ENCODE results near the gene DNAH2. TPM values are rescaled to one million over a fixed set of nuclear protein-coding genes. Genes with fewer than 3 reads are reported as not detected.
A peak's percentile ranks its signal among the peaks of the same experiment; 100 is the strongest.

Gene DNAH2
- total and polyA plus RNA-seq, 9 of the 15 experiments (the other 6 are each of a cell fraction or from before 2014, with no cell fraction given), result 0.03 TPM; not detected in 8

- TF ChIP-seq FOXP1 (CRISPR knock-in tag; IDR thresholded peaks at IDR 0.05) (no peak; the same call in 1 of the 2 replicates), STAG1 (CRISPR knock-in tag; IDR thresholded peaks at IDR 0.05; ENCODE audit: borderline replicate concordance) (no peak), CREB3L1 (IDR thresholded peaks at IDR 0.05; ENCODE audit: borderline replicate concordance, low read depth) (peak; percentile 97), CBX2 (IDR thresholded peaks at IDR 0.05; ENCODE audit: insufficient read depth, low read length, poor library complexity, severe bottlenecking) (no peak), GATAD2B (IDR thresholded peaks at IDR 0.05; ENCODE audit: borderline replicate concordance) (no peak), CBFB (CRISPR knock-in tag; IDR thresholded peaks at IDR 0.05) (no peak), IRF1 (CRISPR knock-in tag; IDR thresholded peaks at IDR 0.05; ENCODE audit: borderline replicate concordance) (no peak), TSC22D4 (tag; IDR thresholded peaks at IDR 0.05) (no peak), ZNF444 (CRISPR knock-in tag; IDR thresholded peaks at IDR 0.05) (no peak), TCF3 (CRISPR knock-in tag; IDR thresholded peaks at IDR 0.05) (no peak), DIDO1 (tag; IDR thresholded peaks at IDR 0.05; ENCODE audit: low read depth) (no peak), SRSF3 (IDR thresholded peaks at IDR 0.05; ENCODE audit: insufficient read depth, low read length) (no peak), CTBP1 (IDR thresholded peaks at IDR 0.05; ENCODE audit: borderline replicate concordance) (peak; percentile 95), ZNF232 (CRISPR knock-in tag; IDR thresholded peaks at IDR 0.05) (no peak), LCOR (CRISPR knock-in tag; IDR thresholded peaks at IDR 0.05) (peak; percentile 75; the same call in 1 of the 2 replicates), BCOR (IDR thresholded peaks at IDR 0.05) (no peak)
- TF ChIP-seq, protein P1, sequence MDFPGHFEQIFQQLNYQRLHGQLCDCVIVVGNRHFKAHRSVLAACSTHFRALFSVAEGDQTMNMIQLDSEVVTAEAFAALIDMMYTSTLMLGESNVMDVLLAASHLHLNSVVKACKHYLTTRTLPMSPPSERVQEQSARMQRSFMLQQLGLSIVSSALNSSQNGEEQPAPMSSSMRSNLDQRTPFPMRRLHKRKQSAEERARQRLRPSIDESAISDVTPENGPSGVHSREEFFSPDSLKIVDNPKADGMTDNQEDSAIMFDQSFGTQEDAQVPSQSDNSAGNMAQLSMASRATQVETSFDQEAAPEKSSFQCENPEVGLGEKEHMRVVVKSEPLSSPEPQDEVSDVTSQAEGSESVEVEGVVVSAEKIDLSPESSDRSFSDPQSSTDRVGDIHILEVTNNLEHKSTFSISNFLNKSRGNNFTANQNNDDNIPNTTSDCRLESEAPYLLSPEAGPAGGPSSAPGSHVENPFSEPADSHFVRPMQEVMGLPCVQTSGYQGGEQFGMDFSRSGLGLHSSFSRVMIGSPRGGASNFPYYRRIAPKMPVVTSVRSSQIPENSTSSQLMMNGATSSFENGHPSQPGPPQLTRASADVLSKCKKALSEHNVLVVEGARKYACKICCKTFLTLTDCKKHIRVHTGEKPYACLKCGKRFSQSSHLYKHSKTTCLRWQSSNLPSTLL (IDR thresholded peaks at IDR 0.05), result no peak
Observed at GRCh38 chr17:7856811-7857712, 139.5 kb downstream of the DNAH2 start, which contains the start of gene NAA38 (continued).

All from K562 (cell line).